Chondrocyte (in vitro differentiated cells): Measurements from ENCODE around the gene SLC29A3. TPM values are rescaled to one million over a fixed set of nuclear protein-coding genes. Genes with fewer than 3 reads are reported as not detected.
"Not testable (repeated sequence)": the region's sequence is repeated elsewhere in the genome, so short reads cannot be mapped to it uniquely, and the experiment has no call there.

Experiments used
- DNase-seq: peaks from one replicate; pipeline ENCODE4 v3.0.0; 2021; ENCODE audit warnings: mixed read lengths, low spot score
- H3K27ac Mint-ChIP-seq: one replicate; pipeline ENCODE4 v1.8.0; 2021; ENCODE audit warnings: mild to moderate bottlenecking, moderate library complexity, mixed read lengths; ENCODE audit not compliant: unreplicated experiment
- H3K27me3 Mint-ChIP-seq: 2 replicates; pipeline ENCODE4 v1.8.0; 2021; ENCODE audit warnings: low read depth, mixed read lengths
- H3K36me3 Mint-ChIP-seq: 2 replicates; pipeline ENCODE4 v1.8.0; 2021; ENCODE audit warnings: low read depth, mixed read lengths
- H3K4me1 Mint-ChIP-seq: 2 replicates; pipeline ENCODE4 v1.8.0; 2021; ENCODE audit warnings: low read depth, mild to moderate bottlenecking, mixed read lengths
- H3K4me3 Mint-ChIP-seq: one replicate; pipeline ENCODE4 v1.8.0; 2021; ENCODE audit warnings: mild to moderate bottlenecking, moderate library complexity, mixed read lengths; ENCODE audit not compliant: unreplicated experiment
- H3K9me3 Mint-ChIP-seq: 2 replicates; pipeline ENCODE4 v1.8.0; 2021; ENCODE audit warnings: low read depth, mixed read lengths
- total RNA-seq: library from RNA; stranded (reverse); gene quantifications from 3 replicates; pipeline ENCODE4 v1.2.1, GENCODE V29; 2021
- TF ChIP-seq, protein P1 (sequence below): fragments of 200-600 bp; sonication (generic); IDR thresholded peaks from 2 replicates; pipeline ENCODE4 v1.5.0; 2021; ENCODE audit warnings: antibody characterized with exemption, mild to moderate bottlenecking, moderate library complexity

Gene SLC29A3
- total RNA-seq, 1 donor from 2014 or later: 3.8 TPM

DNA sequence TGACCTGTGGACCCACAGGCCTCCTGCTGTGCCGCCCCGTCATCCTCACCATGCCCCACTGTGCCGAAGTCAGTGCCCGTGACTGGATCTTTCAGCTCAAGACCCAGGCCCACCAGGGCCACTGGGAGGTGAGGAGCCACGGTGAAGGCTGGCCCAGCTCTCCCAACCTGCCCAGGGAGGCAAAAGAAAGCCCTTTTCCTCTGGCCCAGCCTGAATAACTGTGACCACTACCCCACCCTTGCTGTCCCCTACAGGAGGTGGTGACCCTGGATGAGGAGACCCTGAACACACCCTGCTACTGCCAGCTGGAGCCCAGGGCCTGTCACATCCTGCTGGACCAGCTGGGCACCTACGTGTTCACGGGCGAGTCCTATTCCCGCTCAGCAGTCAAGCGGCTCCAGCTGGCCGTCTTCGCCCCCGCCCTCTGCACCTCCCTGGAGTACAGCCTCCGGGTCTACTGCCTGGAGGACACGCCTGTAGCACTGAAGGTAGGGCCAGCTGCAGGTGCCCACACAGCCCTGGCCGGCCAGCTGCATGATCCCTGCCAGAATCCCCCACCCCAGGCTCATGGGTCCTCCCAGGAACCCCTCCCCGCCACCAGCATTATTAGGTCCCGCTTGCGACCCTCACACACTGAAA lies 25.5 kb upstream of the SLC29A3 start:
- H3K4me1 Mint-ChIP-seq: no peaks in the 10 kb centered on the region
- peaks cover 43% of the 10 kb centered on the region for H3K36me3 Mint-ChIP-seq
- no peak overlapping the region for H3K4me3 Mint-ChIP-seq
- no peak for DNase-seq
- no peaks in the 10 kb centered on the region for H3K9me3 Mint-ChIP-seq
- no peak overlapping the region for H3K27ac Mint-ChIP-seq
- TF ChIP-seq, protein P1, sequence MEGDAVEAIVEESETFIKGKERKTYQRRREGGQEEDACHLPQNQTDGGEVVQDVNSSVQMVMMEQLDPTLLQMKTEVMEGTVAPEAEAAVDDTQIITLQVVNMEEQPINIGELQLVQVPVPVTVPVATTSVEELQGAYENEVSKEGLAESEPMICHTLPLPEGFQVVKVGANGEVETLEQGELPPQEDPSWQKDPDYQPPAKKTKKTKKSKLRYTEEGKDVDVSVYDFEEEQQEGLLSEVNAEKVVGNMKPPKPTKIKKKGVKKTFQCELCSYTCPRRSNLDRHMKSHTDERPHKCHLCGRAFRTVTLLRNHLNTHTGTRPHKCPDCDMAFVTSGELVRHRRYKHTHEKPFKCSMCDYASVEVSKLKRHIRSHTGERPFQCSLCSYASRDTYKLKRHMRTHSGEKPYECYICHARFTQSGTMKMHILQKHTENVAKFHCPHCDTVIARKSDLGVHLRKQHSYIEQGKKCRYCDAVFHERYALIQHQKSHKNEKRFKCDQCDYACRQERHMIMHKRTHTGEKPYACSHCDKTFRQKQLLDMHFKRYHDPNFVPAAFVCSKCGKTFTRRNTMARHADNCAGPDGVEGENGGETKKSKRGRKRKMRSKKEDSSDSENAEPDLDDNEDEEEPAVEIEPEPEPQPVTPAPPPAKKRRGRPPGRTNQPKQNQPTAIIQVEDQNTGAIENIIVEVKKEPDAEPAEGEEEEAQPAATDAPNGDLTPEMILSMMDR: no peak
- no peaks in the 10 kb centered on the region for H3K27me3 Mint-ChIP-seq

DNA sequence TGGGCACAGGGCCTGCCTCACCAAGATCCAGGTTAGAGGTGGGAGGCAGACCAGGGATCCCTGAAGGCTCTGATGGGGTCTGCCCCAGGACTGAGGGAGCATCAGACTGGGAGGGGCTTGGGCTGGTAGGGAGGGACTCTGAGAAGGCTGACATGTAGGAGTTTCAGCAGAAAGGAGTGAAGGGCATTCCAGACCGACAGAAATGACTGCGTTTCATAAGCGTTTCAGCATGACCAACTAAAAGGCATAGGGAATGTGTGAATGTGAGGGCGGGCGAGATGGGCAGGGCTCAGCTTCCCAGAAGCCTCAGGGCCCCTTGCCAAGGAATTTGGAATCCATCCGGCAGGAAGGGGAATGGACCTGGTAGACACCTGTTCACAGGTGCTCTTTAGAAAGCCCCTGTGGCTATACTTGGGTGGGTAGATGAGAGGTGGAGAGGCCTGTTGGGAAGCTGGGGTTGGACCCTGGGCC lies 24.9 kb upstream of the SLC29A3 start:
- no peak overlapping the region for H3K27ac Mint-ChIP-seq
- no peak overlapping the region for H3K4me3 Mint-ChIP-seq

DNA sequence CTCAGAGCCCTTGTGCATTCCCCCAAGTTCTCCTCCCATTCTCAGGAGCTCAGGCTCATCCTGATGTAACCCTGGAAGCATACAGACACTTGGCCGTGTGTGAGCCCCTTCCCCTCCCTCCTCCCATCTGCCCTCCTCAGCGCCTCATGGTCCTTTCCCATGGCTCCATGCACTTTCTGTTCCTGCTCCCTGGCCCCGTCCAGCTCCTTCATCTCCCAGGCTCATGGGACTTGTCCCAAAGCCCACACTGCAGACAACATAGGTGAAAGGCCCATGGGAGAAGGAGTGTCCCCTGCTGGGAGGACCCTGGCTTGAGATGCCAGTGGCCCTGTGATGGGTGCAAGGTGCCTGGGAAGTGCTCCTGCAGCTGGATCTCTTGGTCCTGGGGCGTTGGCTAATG lies 24.2 kb upstream of the SLC29A3 start:
- no peak overlapping the region for H3K27ac Mint-ChIP-seq
- H3K4me1 Mint-ChIP-seq: no peaks in the 10 kb centered on the region
- H3K9me3 Mint-ChIP-seq: no peaks in the 10 kb centered on the region

More for the DNA sequence above, 24.9 kb upstream of the SLC29A3 start:
- peaks cover 39% of the 10 kb centered on the region for H3K36me3 Mint-ChIP-seq
- no peak for DNase-seq
- no peaks in the 10 kb centered on the region for H3K9me3 Mint-ChIP-seq
- no peaks in the 10 kb centered on the region for H3K27me3 Mint-ChIP-seq
- H3K4me1 Mint-ChIP-seq: no peaks in the 10 kb centered on the region
- TF ChIP-seq, protein P1: no peak

DNA sequence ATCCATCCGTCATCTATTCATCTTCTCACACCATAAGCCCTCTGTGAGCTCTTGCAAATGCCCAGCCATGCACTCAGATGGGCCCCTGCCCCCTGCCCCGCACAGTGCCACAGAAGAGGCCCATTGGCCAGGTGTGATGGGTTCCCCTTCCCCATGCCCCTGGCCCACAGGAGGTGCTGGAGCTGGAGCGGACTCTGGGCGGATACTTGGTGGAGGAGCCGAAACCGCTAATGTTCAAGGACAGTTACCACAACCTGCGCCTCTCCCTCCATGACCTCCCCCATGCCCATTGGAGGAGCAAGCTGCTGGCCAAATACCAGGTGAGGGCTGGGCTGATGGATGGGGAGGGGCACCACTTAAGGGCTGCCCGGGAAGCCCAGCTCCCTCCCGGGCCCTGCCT lies 23.4 kb upstream of the SLC29A3 start:
- H3K9me3 Mint-ChIP-seq: no peaks in the 10 kb centered on the region
- H3K4me3 Mint-ChIP-seq: no peak overlapping the region
- H3K36me3 Mint-ChIP-seq: peaks cover 39% of the 10 kb centered on the region
- no peak overlapping the region for H3K27ac Mint-ChIP-seq
- TF ChIP-seq, protein P1: no peak
- DNase-seq: no peak
- H3K4me1 Mint-ChIP-seq: no peaks in the 10 kb centered on the region
- no peaks in the 10 kb centered on the region for H3K27me3 Mint-ChIP-seq

More for the DNA sequence above, 24.2 kb upstream of the SLC29A3 start:
- Mint-ChIP-seq H3K27me3 (no peaks in the 10 kb centered on the region), H3K36me3 (peaks cover 39% of the 10 kb centered on the region), H3K4me3 (no peak overlapping the region)
- no peak for DNase-seq
- TF ChIP-seq, protein P1: no peak

DNA sequence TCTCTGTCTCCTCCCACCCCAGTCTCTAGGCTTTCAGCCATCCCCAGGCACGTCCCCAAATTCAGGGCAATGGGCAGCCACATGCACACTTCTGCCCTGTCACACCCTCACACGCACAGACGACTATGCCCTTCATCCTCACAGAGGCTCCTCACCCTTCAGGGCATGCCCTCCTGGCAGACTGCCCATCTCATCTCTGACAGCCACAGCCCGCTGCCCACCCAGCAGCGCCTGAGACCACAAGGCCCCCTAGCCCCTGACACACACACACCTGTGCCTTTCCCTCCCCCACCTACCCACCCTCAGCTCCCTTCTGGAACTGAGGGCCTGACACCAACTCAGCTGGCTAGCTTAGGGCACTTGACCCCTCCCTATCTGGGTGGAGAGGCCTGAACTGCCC lies 23.0 kb upstream of the SLC29A3 start:
- H3K4me1 Mint-ChIP-seq: no peaks in the 10 kb centered on the region
- H3K36me3 Mint-ChIP-seq: peaks cover 39% of the 10 kb centered on the region
- TF ChIP-seq, protein P1: no peak
- H3K27ac Mint-ChIP-seq: no peak overlapping the region
- DNase-seq: no peak
- H3K27me3 Mint-ChIP-seq: no peaks in the 10 kb centered on the region
- no peak overlapping the region for H3K4me3 Mint-ChIP-seq
- H3K9me3 Mint-ChIP-seq: no peaks in the 10 kb centered on the region

DNA sequence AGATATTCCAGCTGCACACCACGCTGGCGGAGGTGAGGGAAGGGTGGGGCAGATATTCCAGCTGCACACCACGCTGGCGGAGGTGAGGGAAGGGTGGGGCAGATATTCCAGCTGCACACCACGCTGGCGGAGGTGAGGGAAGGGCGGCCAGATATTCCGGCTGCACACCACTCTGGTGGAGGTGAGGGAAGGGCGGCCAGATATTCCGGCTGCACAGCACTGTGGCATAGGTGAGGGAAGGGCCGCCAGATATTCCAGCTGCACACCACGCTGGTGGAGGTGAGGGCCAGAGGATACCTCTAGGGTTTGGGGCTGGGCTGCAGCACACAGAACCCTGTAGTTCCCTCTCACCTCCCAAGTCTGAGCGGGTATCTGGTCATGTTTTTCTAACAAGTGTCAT lies 22.2 kb upstream of the SLC29A3 start:
- not testable (repeated sequence) for H3K27ac Mint-ChIP-seq, H3K4me1 Mint-ChIP-seq, DNase-seq, H3K9me3 Mint-ChIP-seq, H3K27me3 Mint-ChIP-seq, H3K4me3 Mint-ChIP-seq
- peaks cover 39% of the 10 kb centered on the region for H3K36me3 Mint-ChIP-seq
